K562 (cell line): ENCODE data around the gene DPH6. TPM values are rescaled to one million over a fixed set of nuclear protein-coding genes. Genes with fewer than 3 reads are reported as not detected.

Experiments
- ATAC-seq: fragments of 200-7000 bp; cut with Tn5 transposase; 3 replicates; pipeline ENCODE4 v1.9.1; 2020; ENCODE audit warnings: moderate library complexity
- BruUV-seq: library from RNA; stranded (reverse); fragments of 400-500 nt; replicated peaks from 2 replicates; lab custom pipeline; 2021; lab: Mats Ljungman, UMichigan
- CTCF ChIA-PET: fragments of 300-600 bp; formaldehyde crosslinking; extraction: SDS; loops from one replicate; lab custom pipeline; 2021; ENCODE audit warnings: low intra/inter-chr PET ratio; lab: Yijun Ruan, JAX
- POLR2A ChIA-PET: fragments of 300-600, 350-650 bp; sonication (Branson Sonifier 250); formaldehyde crosslinking; extraction: SDS; loops from one replicate; lab custom pipeline; 2021; ENCODE audit warnings: antibody characterized with exemption, inconsistent platforms; lab: Yijun Ruan, JAX
- DNase-seq, 4 experiments: peaks; one replicate each; pipeline versions ENCODE4 v3.0.0 to v3.0.0-alpha.2; 2011 to 2018; ENCODE audit warnings: low spot score in 3 of 4, mixed read lengths in 3 of 4; ENCODE audit errors: extremely low read depth in 1 of 4
- FAIRE-seq: peaks from 2 replicates; lab custom pipeline; 2011; peaks lifted over from hg19 to GRCh38; lab: Jason Lieb, UNC
- H2AFZ ChIP-seq: 2 replicates; pipeline ENCODE4 v1.6.0; 2011; ENCODE audit warnings: low read depth, low read length, control low read depth, inconsistent platforms
- H3K27ac ChIP-seq: fragments of 200-600 bp; 3 replicates; pipeline ENCODE4 v1.8.0; 2011; ENCODE audit warnings: low read depth, mild to moderate bottlenecking, control low read depth, inconsistent platforms, low read length, moderate library complexity, mixed read lengths; ENCODE audit errors: extremely low read depth
- H3K27me3 ChIP-seq, 2 experiments: fragments of 300-600 bp in 1 of 2; 2 replicates in 1 of 2; 3 replicates in 1 of 2; pipeline versions ENCODE4 v1.6.0 to v1.8.0; 2011; ENCODE audit warnings: inconsistent platforms in 2 of 2, low read length in 2 of 2, mild to moderate bottlenecking in 1 of 2, mixed read lengths in 1 of 2, moderate library complexity in 1 of 2; ENCODE audit not compliant: control insufficient read depth in 2 of 2, insufficient read depth in 2 of 2
- H3K36me3 ChIP-seq: fragments of 300-600 bp; 3 replicates; pipeline ENCODE4 v1.8.0; 2011; ENCODE audit warnings: mild to moderate bottlenecking, low read length, inconsistent platforms; ENCODE audit not compliant: control insufficient read depth, insufficient read depth
- H3K4me1 ChIP-seq, 2 experiments: fragments of 200-600 bp in 1 of 2; replicated peaks in 1 of 2; 2 replicates in 1 of 2; 3 replicates in 1 of 2; pipeline versions ENCODE4 v1.5.1 to v1.8.0; 2011; ENCODE audit warnings: inconsistent platforms in 2 of 2, low read length in 2 of 2, mild to moderate bottlenecking in 1 of 2, mixed read lengths in 1 of 2, moderate library complexity in 1 of 2; ENCODE audit not compliant: control insufficient read depth in 2 of 2, insufficient read depth in 2 of 2
- H3K4me2 ChIP-seq: 2 replicates; pipeline ENCODE4 v1.6.1; 2011; ENCODE audit warnings: low read length, control low read depth, inconsistent platforms, mixed read lengths; ENCODE audit not compliant: insufficient read depth
- H3K4me3 ChIP-seq: fragments of 200-600 bp; sonication (generic), shearing (Covaris generic); 2 replicates; pipeline ENCODE4 v1.5.1; 2016; ENCODE audit warnings: control low read depth, inconsistent platforms
- H3K79me2 ChIP-seq: fragments of 200-600 bp; 3 replicates; pipeline ENCODE4 v1.8.0; 2011; ENCODE audit warnings: low read length, inconsistent platforms; ENCODE audit not compliant: control insufficient read depth, insufficient read depth
- H3K9ac ChIP-seq, 2 experiments: 2 replicates each; pipeline versions ENCODE4 v1.6.0 to v1.6.1; 2011; ENCODE audit warnings: low read depth in 2 of 2, low read length in 2 of 2, control low read depth in 1 of 2, inconsistent platforms in 1 of 2, mild to moderate bottlenecking in 1 of 2, mixed read lengths in 1 of 2; ENCODE audit not compliant: insufficient read depth in 1 of 2
- H3K9me1 ChIP-seq: one replicate; pipeline ENCODE4 v1.6.0; 2011; ENCODE audit warnings: inconsistent platforms, mild to moderate bottlenecking, low read length, moderate library complexity; ENCODE audit not compliant: control insufficient read depth, insufficient read depth
- H3K9me3 ChIP-seq: replicated peaks from 2 replicates; pipeline ENCODE4 v1.5.1; 2011; ENCODE audit warnings: low read depth, low read length, inconsistent platforms; ENCODE audit not compliant: control insufficient read depth, insufficient read depth
- H4K20me1 ChIP-seq: replicated peaks from 2 replicates; pipeline ENCODE4 v1.6.1; 2011; ENCODE audit warnings: low read length, inconsistent platforms, mixed read lengths; ENCODE audit not compliant: control insufficient read depth, insufficient read depth
- CLOCK ChIP-seq: fragments of 250-450 bp; sonication (Bioruptor Pico); IDR thresholded peaks from 2 replicates; pipeline ENCODE4 v1.4.0; 2020; ENCODE audit warnings: mild to moderate bottlenecking, moderate library complexity, borderline replicate concordance
- EWSR1 ChIP-seq: fragments of 450-650 bp; IDR thresholded peaks from 2 replicates; pipeline ENCODE4 v1.6.1; 2018; ENCODE audit warnings: borderline replicate concordance, mild to moderate bottlenecking, low read depth, moderate library complexity; ENCODE audit not compliant: partially characterized antibody
- NR4A1 ChIP-seq, 2 experiments: fragments of 250-450 bp in 1 of 2; fragments of 450-650 bp in 1 of 2; sonication (Bioruptor Pico) in 1 of 2; IDR thresholded peaks; 2 replicates each; pipeline versions ENCODE4 v1.4.0 to v1.6.1; 2016 to 2020; ENCODE audit warnings: mild to moderate bottlenecking in 2 of 2, missing compliant biosample characterization in 1 of 2, missing genetic modification characterization in 1 of 2, moderate library complexity in 1 of 2
- NUFIP1 ChIP-seq: fragments of 450-650 bp; IDR thresholded peaks from 2 replicates; pipeline ENCODE4 v1.6.1; 2018; ENCODE audit not compliant: partially characterized antibody
- RBBP5 ChIP-seq: fragments of 200-600 bp; sonication (generic); IDR thresholded peaks from 2 replicates; pipeline ENCODE4 v1.6.1; 2012; ENCODE audit warnings: borderline replicate concordance, mild to moderate bottlenecking, low read length, control low read depth, inconsistent platforms; ENCODE audit not compliant: insufficient read depth, poor library complexity, severe bottlenecking
- SAFB ChIP-seq: fragments of 200-400 bp; formaldehyde crosslinking; IDR thresholded peaks from 2 replicates; pipeline ENCODE4 v1.6.1; 2017; ENCODE audit warnings: low read depth, low read length, borderline replicate concordance
- THRB ChIP-seq: fragments of 450-650 bp; formaldehyde crosslinking; conservative IDR thresholded peaks from 2 replicates; pipeline ENCODE4 v1.4.0; 2022; ENCODE audit warnings: mild to moderate bottlenecking, missing genetic modification characterization
- ZBTB1 ChIP-seq: sonication (generic); formaldehyde crosslinking; IDR thresholded peaks from 2 replicates; pipeline ENCODE4 v1.8.1; 2023; ENCODE audit warnings: missing genetic modification reagents, low read depth, mild to moderate bottlenecking, borderline replicate concordance
- ZNF224 ChIP-seq: sonication (generic); formaldehyde crosslinking; IDR thresholded peaks from 2 replicates; pipeline ENCODE4 v1.8.0; 2022; ENCODE audit warnings: mild to moderate bottlenecking, missing genetic modification reagents
- ZNF408 ChIP-seq: fragments of 250-450 bp; sonication (Bioruptor Pico); IDR thresholded peaks from 2 replicates; pipeline ENCODE4 v1.4.0; 2020; ENCODE audit warnings: low read depth, mild to moderate bottlenecking, moderate library complexity
- ZNF609 ChIP-seq: sonication (generic); formaldehyde crosslinking; IDR thresholded peaks from 2 replicates; pipeline ENCODE4 v1.8.1; 2023; ENCODE audit warnings: missing genetic modification reagents, mild to moderate bottlenecking, borderline replicate concordance
- ZNF699 ChIP-seq: fragments of 250-450 bp; sonication (Bioruptor Pico); IDR thresholded peaks from 2 replicates; pipeline ENCODE4 v1.8.0; 2021; ENCODE audit warnings: mild to moderate bottlenecking, moderate library complexity; ENCODE audit not compliant: insufficient replicate concordance
- in situ Hi-C: fragments of 300-500 bp; cut with MboI; formaldehyde crosslinking; loops from 4 replicates; pipeline ENCODE4 v1.15.0; 2018; ENCODE audit warnings: inconsistent platforms, mixed read lengths
- intact Hi-C: fragments of 100-400 bp; cut with micrococcal nuclease; formaldehyde crosslinking; loops from 2 replicates; pipeline ENCODE4 v1.14.2; 2022
- polyA plus RNA-seq, 8 experiments: library from polyadenylated mRNA; depleted of rRNA in 4 of 8; stranded (reverse) in 5 of 8; unstranded in 3 of 8; fragments of >200 nt; fragmentation: Nextera tagmentation in 2 of 8; fragmentation: Illumina TruSeq in 1 of 8; extraction: Ambion mirVana in 2 of 8; extraction: Trizol in 1 of 8; gene quantifications; 2 replicates each; pipeline versions ENCODE4 v1.2.1 to v1.2.3, GENCODE V29; 2011 to 2014; ENCODE audit warnings: inconsistent platforms in 1 of 8, missing spikeins in 1 of 8
- total RNA-seq, 7 experiments: library from RNA; depleted of rRNA in 6 of 7; stranded (reverse); fragments of >200 nt in 6 of 7; fragmentation: Illumina TruSeq in 2 of 7; extraction: Trizol in 2 of 7; gene quantifications; 2 replicates each; pipeline versions ENCODE4 v1.2.1 to v1.2.3, GENCODE V29; 2011 to 2021; ENCODE audit warnings: low replicate concordance in 1 of 7

The DPH6 gene
- total and polyA plus RNA-seq, 9 of the 15 experiments (the other 6 are each of a cell fraction or from before 2014, with no cell fraction given): 10.1 to 69.1 (median 18.8) TPM

- TF ChIP-seq CLOCK (no peak), NR4A1 (CRISPR knock-in tag; IDR thresholded peaks at IDR 0.05) (no peak), NR4A1 (tag; IDR thresholded peaks at IDR 0.05) (no peak), ZNF699 (no peak), ZNF408 (CRISPR knock-in tag) (no peak), ZBTB1 (CRISPR knock-in tag) (no peak), NUFIP1 (no peak), ZNF224 (CRISPR knock-in tag) (no peak), SAFB (no peak)
These were observed 146.1 kb downstream of the DPH6 start (continued) for GRCh38 chr15:35399901-35400300.

- ATAC-seq: no peak
- no peak for TF ChIP-seq RBBP5
- TF ChIP-seq ZNF609 (CRISPR knock-in tag): no peak
- TF ChIP-seq THRB (CRISPR knock-in tag): no peak
- no peak for TF ChIP-seq EWSR1
These were observed 148.9 kb downstream of the DPH6 start for GRCh38 chr15:35397027-35397426.

More at GRCh38 chr15:35397027-35397426, 148.9 kb downstream of the DPH6 start:
- no peaks in the 10 kb centered on the region for H3K36me3 ChIP-seq
- H3K9me3 ChIP-seq: no peaks in the 10 kb centered on the region
- no peaks in the 10 kb centered on the region for H3K27me3 ChIP-seq
- ChIA-PET CTCF (no interaction called here), POLR2A (interaction anchor here (0.6 to 1.6 kb wide), 2 partner anchors 9 to 91 kb away, joined by 4 read pairs; no protein-coding TSS in a partner anchor)
- H3K4me1 ChIP-seq: no peaks in the 10 kb centered on the region
- H3K4me2 ChIP-seq: no peak overlapping the region
- H3K79me2 ChIP-seq: no peaks in the 10 kb centered on the region
- DNase-seq: no peak
- no peak overlapping the region for H3K27ac ChIP-seq
- H3K9me1 ChIP-seq: no peaks in the 10 kb centered on the region
- H3K4me3 ChIP-seq: no peak overlapping the region
- intact Hi-C loops (no loop called here), in situ Hi-C loops (no loop called here)
- FAIRE-seq: no peak
- no TSS peak for BruUV-seq
- no peak overlapping the region for H2AFZ ChIP-seq
- H3K9ac ChIP-seq: no peak overlapping the region
- no peaks in the 10 kb centered on the region for H4K20me1 ChIP-seq
